DOHH2 (cell line): ENCODE measurements around the gene CTCF.
A peak's percentile ranks its signal among the peaks of the same experiment; 100 is the strongest.
"Not testable (repeated sequence)": the region's sequence is repeated elsewhere in the genome, so short reads cannot be mapped to it uniquely, and the experiment has no call there.

Experiments used
- H3F3A ChIP-seq: fragments of 200-600 bp; sonication (generic), shearing (Covaris generic); 2 replicates; pipeline ENCODE4 v1.6.0; 2016; ENCODE audit warnings: antibody characterized with exemption, mild to moderate bottlenecking; ENCODE audit not compliant: control insufficient read depth, insufficient read depth
- H3K27ac ChIP-seq: fragments of 200-600 bp; sonication (generic); 2 replicates; pipeline ENCODE4 v1.5.1; 2014; ENCODE audit warnings: low read depth, mild to moderate bottlenecking, low read length, moderate library complexity
- H3K27me3 ChIP-seq: fragments of 200-600 bp; sonication (generic); 2 replicates; pipeline ENCODE4 v1.6.1; 2014; ENCODE audit warnings: mild to moderate bottlenecking, low read length, mixed read lengths; ENCODE audit not compliant: control insufficient read depth
- H3K36me3 ChIP-seq: fragments of 200-600 bp; sonication (generic); 2 replicates; pipeline ENCODE4 v1.6.1; 2014; ENCODE audit warnings: mild to moderate bottlenecking, low read length, moderate library complexity, mixed read lengths; ENCODE audit not compliant: control insufficient read depth
- H3K4me1 ChIP-seq: fragments of 200-600 bp; sonication (generic); 2 replicates; pipeline ENCODE4 v1.6.1; 2014; ENCODE audit warnings: mild to moderate bottlenecking, low read length, mixed read lengths; ENCODE audit not compliant: control insufficient read depth
- H3K4me2 ChIP-seq: fragments of 200-600 bp; sonication (generic); 2 replicates; pipeline ENCODE4 v1.6.0; 2014; ENCODE audit warnings: mild to moderate bottlenecking, low read length, moderate library complexity
- H3K4me3 ChIP-seq: fragments of 200-600 bp; sonication (generic); 2 replicates; pipeline ENCODE4 v1.5.1; 2014; ENCODE audit warnings: mild to moderate bottlenecking, low read length, mixed read lengths
- H3K79me2 ChIP-seq: fragments of 200-600 bp; sonication (generic); 2 replicates; pipeline ENCODE4 v1.6.1; 2014; ENCODE audit warnings: mild to moderate bottlenecking, low read length, mixed read lengths; ENCODE audit not compliant: control insufficient read depth
- H3K9me2 ChIP-seq: fragments of 200-600 bp; sonication (generic); replicated peaks from 2 replicates; pipeline ENCODE4 v1.6.1; 2014; ENCODE audit warnings: mild to moderate bottlenecking, low read length, mixed read lengths; ENCODE audit not compliant: control insufficient read depth
- H3K9me3 ChIP-seq: fragments of 200-600 bp; sonication (generic); 2 replicates; pipeline ENCODE4 v1.6.1; 2014; ENCODE audit warnings: antibody characterized with exemption, low read length, mixed read lengths; ENCODE audit not compliant: control insufficient read depth, insufficient read depth
- H4K20me1 ChIP-seq: fragments of 200-600 bp; sonication (generic); 2 replicates; pipeline ENCODE4 v1.6.0; 2014; ENCODE audit warnings: low read depth, mild to moderate bottlenecking, antibody characterized with exemption, low read length, moderate library complexity; ENCODE audit not compliant: control insufficient read depth, insufficient read depth
- CTCF ChIP-seq: fragments of 200-600 bp; sonication (generic); IDR thresholded peaks from one replicate; pipeline ENCODE4 v1.5.1; 2014; ENCODE audit warnings: antibody characterized with exemption, mild to moderate bottlenecking, low read depth, low read length; ENCODE audit not compliant: poor library complexity, severe bottlenecking
- EZH2phosphoT487 ChIP-seq: fragments of 200-600 bp; sonication (generic); IDR thresholded peaks from 2 replicates; pipeline ENCODE4 v1.6.1; 2017; ENCODE audit warnings: borderline replicate concordance, mild to moderate bottlenecking, antibody characterized with exemption, low read length, moderate library complexity, mixed read lengths

The CTCF gene, protein sequence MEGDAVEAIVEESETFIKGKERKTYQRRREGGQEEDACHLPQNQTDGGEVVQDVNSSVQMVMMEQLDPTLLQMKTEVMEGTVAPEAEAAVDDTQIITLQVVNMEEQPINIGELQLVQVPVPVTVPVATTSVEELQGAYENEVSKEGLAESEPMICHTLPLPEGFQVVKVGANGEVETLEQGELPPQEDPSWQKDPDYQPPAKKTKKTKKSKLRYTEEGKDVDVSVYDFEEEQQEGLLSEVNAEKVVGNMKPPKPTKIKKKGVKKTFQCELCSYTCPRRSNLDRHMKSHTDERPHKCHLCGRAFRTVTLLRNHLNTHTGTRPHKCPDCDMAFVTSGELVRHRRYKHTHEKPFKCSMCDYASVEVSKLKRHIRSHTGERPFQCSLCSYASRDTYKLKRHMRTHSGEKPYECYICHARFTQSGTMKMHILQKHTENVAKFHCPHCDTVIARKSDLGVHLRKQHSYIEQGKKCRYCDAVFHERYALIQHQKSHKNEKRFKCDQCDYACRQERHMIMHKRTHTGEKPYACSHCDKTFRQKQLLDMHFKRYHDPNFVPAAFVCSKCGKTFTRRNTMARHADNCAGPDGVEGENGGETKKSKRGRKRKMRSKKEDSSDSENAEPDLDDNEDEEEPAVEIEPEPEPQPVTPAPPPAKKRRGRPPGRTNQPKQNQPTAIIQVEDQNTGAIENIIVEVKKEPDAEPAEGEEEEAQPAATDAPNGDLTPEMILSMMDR

DNA sequence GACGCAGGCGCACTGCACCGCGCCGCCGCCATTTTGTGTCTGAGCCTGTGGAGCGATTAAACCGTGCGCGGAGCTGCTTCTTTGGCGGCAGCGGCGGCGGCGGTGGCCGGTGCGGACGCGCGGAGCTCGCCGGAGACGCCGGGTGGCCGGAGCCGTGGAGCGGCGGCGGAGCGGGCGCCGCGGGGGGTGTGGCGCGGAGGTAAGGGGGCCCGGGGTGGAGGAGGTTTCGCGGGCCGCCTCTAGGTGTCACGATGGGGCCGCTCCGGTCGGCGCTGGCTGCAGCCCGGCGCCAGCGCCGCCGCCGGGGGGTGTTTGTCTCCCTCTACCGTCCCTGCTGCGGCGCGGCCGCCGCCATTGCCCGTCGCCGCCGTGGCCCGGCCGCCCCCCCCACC lies at the start of gene CTCF:
CTCF (plus strand) TSS at position 1 of the 392 bp plus-strand sequence. CDS start 48,307 bp downstream, outside the sequence.
- no peak for TF ChIP-seq CTCF
- TF ChIP-seq EZH2phosphoT487 = no peak
- H3K79me2 ChIP-seq = peaks cover 90% of the 10 kb centered on the region
- H3F3A ChIP-seq = peaks cover 20% of the 10 kb centered on the region
- peak within 1 kb of the TSS; percentile 83 for H3K4me2 ChIP-seq
- peaks cover 69% of the 10 kb centered on the region for H3K4me1 ChIP-seq
- peaks cover 51% of the 10 kb centered on the region for H3K36me3 ChIP-seq
- H3K9me3 ChIP-seq = no peaks in the 10 kb centered on the region
- H3K9me2 ChIP-seq = no peaks in the 10 kb centered on the region
- no peaks in the 10 kb centered on the region for H4K20me1 ChIP-seq
- H3K27ac ChIP-seq = peak within 1 kb of the TSS; percentile 96
- peak within 1 kb of the TSS; percentile 96 for H3K4me3 ChIP-seq
- H3K27me3 ChIP-seq = no peaks in the 10 kb centered on the region

DNA sequence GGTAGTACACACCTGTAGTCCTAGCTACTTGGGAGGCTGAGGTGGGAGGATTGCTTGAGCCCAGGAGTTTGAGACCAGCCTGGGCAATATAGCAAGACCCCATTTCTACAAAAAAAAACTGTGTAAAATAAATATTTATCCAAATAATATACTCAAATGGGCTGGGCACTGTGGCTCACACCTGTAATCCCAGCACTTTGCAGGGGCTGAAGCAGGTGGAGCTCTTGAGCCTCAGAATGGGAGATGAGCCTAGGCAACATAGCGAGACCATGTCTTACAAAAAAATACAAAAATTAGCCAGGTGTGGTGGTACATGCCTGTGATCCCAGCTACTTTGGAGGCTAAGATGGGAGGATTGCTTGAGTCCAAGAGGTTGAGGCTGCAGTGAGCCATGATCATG lies 48.4 kb upstream of the CTCF start:
- Histone ChIP-seq H3K4me1 (peaks cover 55% of the 10 kb centered on the region), H3K4me2 (peak overlapping the region; percentile 58)
- H3K27ac ChIP-seq = not testable (repeated sequence)

DNA sequence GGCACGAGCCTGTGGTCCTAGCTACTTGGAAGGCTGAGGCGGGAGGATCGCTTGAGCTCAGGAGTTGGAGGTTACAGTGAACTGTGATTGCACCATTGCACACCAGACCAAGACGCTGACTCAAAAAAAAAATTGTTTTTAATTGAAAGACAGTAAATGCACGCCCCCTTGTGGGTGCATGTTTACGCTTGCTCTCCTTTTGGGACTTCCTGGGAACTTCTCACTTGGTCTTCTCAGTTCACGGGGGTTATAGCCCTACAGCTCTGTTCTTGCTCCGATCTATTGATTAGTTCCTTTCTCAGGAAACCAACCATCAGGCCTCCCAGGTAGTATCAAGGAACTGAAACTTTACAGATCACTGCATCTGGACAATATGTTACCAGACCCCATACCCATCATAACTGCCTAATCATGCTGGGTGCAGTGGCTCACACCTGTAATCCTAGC lies 47.9 kb upstream of the CTCF start:
- no peak for TF ChIP-seq EZH2phosphoT487
- TF ChIP-seq CTCF = peak; percentile 66
- Histone ChIP-seq H3K9me3 (no peaks in the 10 kb centered on the region), H3F3A (peaks cover 29% of the 10 kb centered on the region), H3K27me3 (no peaks in the 10 kb centered on the region), H3K4me3 (no peak overlapping the region), H3K27ac (peak overlapping the region; percentile 36), H3K4me1 (peaks cover 60% of the 10 kb centered on the region), H3K9me2 (no peaks in the 10 kb centered on the region), H3K4me2 (peak overlapping the region; percentile 58), H3K79me2 (peaks cover 3% of the 10 kb centered on the region; the same call in 1 of the 2 replicates), H4K20me1 (no peaks in the 10 kb centered on the region), H3K36me3 (no peaks in the 10 kb centered on the region)

More for the DNA sequence above, 48.4 kb upstream of the CTCF start:
- H3K36me3 ChIP-seq, H3K9me3 ChIP-seq, H3K4me3 ChIP-seq, H3K79me2 ChIP-seq, H3K27me3 ChIP-seq, H3K9me2 ChIP-seq, H4K20me1 ChIP-seq: not testable (repeated sequence)
- peaks cover 29% of the 10 kb centered on the region for H3F3A ChIP-seq
